Skeletal muscle cell (primary cell): ENCODE data around the gene SGTA.

Experiments used
- DNase-seq: peaks from one replicate; pipeline ENCODE4 v3.0.0-alpha.2; 2010; ENCODE audit warnings: low read depth
- H3K4me3 ChIP-seq: 2 replicates; pipeline ENCODE4 v1.5.1; 2011; ENCODE audit warnings: low read depth, mild to moderate bottlenecking, control low read depth, low read length, moderate library complexity

The SGTA gene

DNA sequence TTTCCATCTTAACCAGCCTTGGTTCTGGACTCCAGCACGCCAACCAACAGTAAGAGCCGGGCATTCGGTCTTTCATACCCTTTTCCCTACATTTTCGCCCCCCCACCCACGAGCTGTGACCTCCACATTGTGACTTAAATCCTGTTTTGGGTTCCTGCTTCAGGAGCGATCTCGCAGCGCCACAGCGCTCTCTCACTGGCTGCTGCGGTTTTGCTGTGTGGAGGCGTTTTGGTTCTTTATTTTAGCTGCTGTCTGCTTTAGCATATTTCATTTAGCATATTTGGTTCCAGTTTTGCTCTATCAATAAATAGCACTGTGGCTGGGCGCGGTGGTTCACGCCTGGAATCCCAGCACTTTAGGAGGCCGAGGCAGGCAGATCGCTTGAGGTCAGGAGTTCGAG is 23.7 kb downstream of the SGTA start:
- no peak for DNase-seq

DNA sequence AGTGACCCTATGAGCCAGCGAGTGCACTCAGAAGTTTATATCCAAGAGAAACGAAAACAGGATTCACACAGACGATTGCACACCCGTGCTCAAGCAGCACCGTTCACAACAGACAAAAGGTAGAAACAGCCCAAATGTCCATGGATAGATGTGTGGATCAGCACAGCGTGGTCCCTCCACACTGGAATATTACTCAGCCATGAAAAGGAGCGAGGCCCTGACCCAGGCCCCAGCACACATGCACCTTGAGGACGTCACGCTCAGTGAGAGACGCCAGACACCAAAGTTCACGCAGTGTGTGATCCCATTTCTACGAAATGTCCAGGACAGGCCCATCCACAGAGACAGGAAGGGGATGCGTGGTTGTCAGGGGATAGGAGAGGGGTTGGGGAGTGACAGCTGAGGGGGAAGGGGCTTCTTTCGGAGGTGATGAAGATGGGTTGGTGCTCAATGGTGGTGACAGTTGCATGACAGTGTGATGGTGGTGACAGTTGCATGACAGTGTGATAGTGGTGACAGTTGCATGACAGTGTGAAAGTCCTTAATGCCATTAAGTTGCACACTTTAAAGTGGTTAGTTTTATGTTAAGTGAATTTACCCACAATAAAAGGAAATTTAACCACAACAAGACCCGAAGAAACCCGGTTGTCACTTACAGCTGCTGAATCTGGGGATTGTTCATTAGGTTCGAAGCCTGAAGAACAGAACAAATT is 24.3 kb downstream of the SGTA start:
- no peak for DNase-seq
- no peak overlapping the region for H3K4me3 ChIP-seq

More for the DNA sequence above, 23.7 kb downstream of the SGTA start:
- H3K4me3 ChIP-seq = no peak overlapping the region

DNA sequence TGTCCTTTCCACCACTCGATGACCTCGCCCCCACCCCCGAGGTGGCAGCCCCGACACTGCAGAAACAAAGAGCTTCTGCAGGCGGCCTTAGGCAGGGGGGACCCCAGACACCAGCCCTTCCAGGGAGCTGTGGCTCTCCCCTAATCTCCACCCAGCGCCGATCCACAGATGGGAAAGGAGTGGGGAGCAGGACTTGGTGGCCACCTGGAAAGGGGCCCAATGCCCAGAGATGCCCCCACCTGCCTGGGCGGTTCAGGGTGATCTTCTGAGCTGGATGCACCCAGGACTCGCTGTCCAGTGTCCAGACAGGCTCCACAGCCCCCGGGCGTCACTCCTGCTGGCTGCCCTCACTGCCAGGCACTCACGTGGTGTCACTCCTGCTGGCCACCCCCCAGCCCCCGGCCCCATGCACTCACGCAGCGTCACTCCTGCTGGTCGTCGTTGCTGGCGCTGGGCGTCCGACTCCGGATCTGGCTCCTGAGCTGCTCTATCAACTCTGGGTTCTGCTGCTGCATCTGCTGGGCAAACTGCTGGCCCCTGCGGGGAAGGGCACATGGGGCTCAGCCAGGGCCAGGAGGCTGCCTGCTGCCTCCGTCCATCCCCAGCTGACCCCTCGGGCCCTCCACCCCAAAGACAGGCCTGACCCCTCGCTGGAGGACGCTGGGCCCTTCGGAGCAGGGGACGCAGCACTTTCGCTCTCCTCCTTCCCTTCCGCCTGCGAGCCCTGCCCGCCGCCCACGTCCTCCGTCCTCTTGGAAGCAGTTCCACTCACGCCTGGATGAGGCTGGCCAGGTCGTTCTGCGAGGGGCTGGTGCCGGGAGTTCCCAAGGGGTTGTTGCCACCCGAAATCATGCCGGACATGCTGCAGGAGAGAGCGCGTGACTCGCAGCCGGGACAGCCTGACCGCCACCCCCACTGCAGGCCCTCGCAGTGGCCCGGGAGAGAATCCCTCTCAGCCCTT is 25.9 kb downstream of the SGTA start:
- DNase-seq = no peak
- H3K4me3 ChIP-seq = no peak overlapping the region

DNA sequence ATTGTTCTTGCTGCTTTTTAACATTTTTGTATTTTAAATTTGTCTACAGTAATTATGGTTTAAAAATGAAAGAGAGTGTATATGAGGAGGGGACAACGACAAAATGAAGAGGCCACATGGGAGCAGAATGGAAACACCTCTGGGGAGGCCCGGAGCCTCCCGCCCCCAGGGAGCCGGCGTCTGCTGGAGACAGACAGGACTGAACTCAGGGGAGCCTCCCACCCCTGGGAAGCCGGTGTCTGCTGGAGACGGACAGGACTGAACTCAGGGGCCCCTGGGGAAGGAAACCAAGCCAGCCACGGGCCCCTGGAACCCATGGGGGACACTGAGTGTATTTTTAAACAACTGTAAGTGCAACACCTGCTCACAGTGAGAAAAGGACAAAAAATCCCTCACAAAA is 26.6 kb downstream of the SGTA start:
- no peak overlapping the region for H3K4me3 ChIP-seq
- DNase-seq = no peak

DNA sequence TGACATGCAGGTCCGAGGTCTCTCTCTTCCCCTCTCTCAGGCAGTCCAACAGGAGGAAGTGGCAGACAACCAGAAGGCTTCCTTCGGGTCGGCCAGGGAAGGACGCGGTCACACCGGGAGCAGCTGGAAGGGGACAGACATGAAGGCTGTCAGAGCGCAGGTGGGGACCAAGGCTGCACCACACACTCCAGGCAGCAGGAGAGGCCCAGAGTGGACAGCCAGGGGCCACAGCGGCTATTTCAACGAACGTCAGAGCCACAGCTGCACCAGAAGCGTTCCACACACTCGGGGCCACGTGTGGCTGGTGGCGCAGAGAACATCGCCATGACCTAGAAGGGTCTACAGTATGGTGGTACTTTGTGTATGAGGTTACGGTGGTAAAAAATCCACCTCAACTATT is 27.3 kb downstream of the SGTA start:
- DNase-seq = no peak
- no peak overlapping the region for H3K4me3 ChIP-seq

DNA sequence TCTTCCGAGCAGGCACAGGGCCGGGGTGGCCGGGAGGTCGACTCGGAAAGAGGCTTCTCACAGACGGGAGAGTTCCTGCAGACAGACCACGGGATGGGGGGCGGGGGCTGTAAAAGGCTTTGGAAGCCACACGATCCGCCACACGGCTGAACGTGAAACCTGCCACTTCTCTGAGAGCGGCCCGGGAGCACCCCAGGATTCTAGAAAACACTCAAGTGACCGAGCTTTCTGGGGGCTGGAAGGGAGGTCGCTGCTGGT is 27.7 kb downstream of the SGTA start:
- DNase-seq = no peak
- H3K4me3 ChIP-seq = no peak overlapping the region

DNA sequence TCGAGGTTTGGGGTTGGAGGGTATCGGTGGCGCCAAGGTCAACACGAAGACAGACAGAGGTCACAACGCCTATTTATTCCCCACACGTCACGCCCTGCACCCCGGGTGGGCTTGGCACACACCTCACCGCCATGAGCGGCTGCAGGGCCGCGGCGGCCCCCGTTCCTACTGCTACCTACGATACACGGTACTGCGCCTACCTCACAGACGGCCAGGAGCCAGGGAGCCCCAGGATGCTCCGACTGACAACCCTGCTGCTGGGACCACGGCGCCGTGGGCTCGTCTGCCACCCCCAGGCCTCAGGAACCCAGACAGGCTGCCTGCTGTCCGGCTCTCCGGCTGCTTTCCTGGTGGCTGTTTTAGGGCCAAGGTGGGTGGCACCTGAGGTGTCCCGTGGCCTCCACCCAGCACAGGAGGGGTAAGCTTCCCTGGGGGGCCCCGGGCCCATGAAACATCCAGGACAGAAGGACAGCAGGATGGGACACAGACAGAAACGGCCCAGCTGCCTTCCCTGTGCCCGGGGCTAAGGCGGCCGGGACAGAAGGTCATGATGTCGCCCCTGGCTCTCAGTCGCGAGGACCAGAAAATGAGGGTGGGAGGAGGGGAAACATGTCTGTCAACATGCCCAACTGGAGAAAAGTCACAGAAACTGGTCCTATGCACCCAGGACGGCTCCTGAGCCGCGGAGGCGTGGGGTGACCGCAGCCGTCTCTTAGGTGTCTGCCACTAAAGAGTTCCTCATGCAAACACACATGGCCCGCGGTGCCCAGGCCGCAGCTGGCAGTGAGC is 28.2 kb downstream of the SGTA start:
- H3K4me3 ChIP-seq = no peak overlapping the region

DNA sequence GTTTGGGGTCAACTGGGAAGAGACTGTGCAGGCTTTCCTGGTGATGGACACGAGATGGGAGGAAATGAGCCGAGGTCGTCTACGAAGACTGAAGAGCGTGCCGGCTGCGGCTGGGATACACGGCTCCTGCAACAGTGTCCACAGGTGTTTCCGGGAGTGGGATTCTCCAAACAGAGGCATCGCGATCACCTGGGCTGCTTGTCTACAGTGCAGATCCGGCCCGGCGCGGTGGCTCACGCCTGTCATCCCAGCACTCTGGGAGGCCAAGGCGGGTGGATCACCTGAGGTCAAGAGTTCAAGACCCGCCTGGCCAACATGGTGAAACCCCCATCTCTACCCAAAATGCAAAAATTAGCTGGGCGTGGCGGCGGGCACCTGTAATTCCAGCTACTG is 31.6 kb downstream of the SGTA start:
- DNase-seq = no peak
- no peak overlapping the region for H3K4me3 ChIP-seq

More for the DNA sequence above, 28.2 kb downstream of the SGTA start:
- no peak for DNase-seq

DNA sequence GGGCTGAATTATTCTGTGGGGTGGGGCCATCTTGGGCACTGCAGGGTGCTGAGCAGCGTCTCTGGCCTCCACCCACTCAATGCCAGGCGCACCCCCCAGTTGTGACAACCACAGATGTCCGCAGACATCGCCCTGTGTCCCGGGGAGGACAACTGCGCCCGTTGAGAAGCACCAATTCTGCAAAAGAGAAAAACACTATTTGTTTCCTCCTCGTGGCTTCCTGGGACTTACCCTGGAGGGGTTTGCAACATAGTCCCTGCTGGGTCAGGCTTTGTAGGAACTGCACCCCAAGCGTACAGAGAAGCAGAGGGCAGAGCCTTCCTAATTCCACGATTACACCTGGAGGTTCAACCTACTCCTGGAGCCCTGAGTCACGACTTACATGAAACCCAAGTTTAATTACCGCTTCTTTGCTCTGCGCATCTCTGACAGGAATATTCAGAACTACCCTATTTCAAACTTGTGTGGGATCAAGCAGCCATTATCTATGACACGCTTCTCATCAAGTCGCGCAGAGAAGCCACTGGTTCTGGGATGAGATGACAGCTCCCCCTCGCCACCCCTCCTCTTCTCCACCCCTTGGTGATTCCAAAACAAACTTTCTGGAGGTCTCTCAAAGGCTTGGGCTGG is 32.1 kb downstream of the SGTA start:
- H3K4me3 ChIP-seq = no peak overlapping the region

DNA sequence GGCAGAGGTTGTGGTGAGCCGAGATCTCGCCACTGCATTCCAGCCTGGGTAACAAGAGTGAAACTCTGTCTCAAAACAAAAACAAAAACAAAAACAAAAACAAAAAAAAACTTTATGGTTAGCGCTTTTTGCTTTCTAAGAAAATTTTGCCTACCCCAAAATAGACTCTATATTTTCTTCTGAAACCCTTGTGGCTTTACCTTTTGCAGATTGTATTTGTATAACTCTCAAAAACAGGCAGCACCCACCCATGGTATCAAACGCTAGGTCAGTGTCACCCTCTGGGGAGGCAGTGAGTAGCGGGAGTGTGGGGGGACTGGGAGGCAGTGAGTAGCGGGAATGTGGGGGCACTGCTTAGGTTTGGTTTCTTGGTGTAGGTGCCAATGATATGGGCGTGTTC is 35.7 kb downstream of the SGTA start:
- DNase-seq = no peak
- H3K4me3 ChIP-seq = no peak overlapping the region

More for the DNA sequence above, 32.1 kb downstream of the SGTA start:
- no peak for DNase-seq

DNA sequence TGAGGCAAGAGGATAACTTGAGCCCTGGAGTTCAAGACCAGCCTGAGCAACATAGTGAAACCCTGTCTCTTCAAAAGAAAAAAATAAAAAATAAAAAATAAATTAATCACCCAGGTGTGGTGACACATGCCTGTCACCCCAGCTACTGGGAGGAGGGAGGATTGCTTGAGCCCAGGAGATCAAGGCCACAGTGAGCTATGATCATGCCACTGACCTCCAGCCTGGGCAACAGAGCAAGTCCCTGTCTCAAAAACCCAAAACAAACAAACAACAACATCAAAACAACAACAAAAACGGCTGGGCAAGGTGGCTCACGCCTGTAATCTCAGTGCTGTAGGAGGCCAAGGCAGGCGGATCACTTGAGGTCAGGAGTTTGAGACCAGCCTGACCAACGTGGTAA is 39.0 kb downstream of the SGTA start:
- DNase-seq = no peak
- H3K4me3 ChIP-seq = no peak overlapping the region

DNA sequence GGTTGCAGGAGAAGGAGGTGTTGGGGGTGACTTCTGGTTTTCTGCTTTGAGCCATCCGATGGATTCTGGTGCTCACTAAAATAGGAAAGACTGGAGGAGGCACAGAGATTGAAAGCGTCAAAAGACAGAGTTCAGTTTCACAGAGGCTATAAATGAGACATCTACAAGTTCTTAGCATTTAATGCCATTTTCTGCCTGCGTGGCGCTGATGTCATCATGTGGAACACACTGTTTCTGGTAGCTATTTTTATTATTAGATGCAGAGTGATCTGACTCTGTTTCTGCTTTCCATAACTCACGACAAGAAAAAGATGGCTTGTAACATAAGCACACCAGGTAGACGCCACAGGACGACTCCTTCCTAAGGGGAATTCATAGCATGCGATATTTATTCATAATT is 40.0 kb downstream of the SGTA start:
- H3K4me3 ChIP-seq = no peak overlapping the region
- no peak for DNase-seq

DNA sequence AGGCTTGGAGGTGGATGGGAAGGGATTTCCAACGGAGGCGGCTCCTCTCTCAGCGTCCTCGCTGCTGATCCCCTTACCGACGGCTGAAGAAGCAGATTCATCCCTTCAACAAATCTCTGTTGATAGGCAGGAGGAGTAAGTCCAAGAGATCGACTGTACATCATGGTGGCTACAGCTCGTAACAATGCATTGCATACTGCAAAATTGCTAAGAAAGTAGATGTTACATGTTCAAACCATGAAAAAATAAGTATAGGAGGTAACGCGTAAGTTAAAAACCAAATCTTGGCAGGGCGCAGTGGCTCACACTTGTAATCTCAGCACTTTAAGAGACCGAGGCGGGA is 42.8 kb downstream of the SGTA start:
- no peak for DNase-seq
- no peak overlapping the region for H3K4me3 ChIP-seq

DNA sequence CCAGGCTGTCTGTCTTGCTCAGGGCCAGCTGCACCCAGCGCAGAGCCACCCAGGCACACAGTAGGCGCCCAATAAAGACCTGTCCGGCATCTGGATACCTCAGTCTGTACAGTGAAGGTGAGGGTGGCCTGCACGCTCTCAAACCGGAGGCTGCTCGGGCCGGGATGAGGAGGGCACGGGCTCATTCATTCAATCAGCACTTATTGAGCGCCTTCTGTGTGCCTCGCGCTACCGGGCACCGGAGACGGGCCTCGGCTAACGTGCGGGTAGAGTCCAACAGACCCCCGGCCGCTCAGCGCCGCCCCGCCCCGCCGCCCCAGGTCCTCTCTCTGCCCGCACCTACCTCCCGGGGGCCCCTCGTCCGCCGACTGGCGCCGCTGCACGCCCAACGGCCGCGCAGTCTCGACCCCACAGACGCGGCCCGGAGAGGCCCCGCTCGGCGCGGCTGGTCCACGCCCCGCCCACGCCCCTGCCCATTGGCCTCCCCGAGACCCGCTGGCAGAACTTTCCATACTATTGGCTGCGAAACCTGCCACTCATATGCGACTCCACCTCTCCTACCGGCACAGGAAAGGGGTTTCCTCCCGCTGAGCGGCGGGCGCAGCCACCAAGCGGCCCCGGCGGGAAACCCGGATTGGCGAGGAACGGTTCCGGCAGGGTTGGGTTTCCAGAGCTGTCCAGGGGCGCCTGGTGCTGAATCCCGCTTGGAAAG is 43.3 kb downstream of the SGTA start, which contains the start of gene SLC39A3:
TSS of gene SLC39A3 (minus strand) at position 416 of the 712 bp plus-strand sequence. CDS start 2,760 bp downstream, outside the sequence.
- peak within 1 kb of the TSS; percentile 83 for H3K4me3 ChIP-seq
- peak; percentile 94 for DNase-seq

DNA sequence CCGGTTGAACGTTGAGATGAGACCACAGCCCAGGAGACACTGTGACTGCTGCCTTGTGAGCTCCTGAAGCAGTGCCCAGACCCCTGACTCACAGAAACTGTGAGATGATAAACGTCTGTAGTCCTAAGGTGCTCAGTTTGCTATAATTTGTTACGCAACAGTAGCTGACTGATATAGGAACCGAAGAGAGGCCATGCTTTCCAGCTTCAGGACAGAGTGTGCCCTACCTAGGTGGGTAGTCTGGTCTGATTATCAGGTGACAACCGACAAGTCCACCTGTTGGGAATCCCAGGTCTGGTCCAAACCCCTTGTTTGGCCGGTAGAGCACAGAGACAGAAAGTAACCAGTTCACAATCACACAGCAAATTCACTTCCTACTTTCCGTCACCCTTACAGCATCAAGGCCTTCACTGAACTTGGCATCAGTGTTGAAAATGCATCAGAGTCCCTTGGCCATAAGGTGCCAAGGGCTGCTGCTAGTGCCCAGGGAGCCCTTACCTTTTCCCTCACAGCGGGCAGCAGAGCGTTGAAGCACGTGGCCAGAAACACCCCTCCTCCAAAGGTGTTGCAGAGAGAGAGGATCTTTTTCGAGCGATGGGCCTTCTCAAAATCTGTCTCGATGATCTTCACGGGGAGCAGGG is 46.4 kb downstream of the SGTA start:
- no peak for DNase-seq
- H3K4me3 ChIP-seq = no peak overlapping the region

DNA sequence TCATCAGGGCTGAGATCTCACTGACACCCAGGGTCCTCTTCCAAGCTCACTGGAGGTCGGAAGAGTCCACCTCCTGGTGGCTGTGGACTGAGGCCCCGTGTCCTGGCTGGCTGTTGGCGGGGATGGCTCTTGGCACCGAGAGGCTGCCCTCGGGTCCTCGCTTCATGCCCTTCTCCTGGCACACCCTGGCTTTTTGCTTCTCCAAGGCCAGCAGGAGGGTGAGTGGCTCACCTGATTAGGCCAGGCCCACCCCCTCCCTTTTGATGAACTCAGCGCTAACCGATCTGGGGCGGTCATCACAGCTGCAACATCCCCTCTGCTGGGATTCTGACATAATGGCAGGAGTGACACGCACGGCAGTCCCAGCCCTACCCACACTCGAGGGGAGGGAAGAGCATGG is 47.7 kb downstream of the SGTA start:
- DNase-seq = no peak
- no peak overlapping the region for H3K4me3 ChIP-seq

DNA sequence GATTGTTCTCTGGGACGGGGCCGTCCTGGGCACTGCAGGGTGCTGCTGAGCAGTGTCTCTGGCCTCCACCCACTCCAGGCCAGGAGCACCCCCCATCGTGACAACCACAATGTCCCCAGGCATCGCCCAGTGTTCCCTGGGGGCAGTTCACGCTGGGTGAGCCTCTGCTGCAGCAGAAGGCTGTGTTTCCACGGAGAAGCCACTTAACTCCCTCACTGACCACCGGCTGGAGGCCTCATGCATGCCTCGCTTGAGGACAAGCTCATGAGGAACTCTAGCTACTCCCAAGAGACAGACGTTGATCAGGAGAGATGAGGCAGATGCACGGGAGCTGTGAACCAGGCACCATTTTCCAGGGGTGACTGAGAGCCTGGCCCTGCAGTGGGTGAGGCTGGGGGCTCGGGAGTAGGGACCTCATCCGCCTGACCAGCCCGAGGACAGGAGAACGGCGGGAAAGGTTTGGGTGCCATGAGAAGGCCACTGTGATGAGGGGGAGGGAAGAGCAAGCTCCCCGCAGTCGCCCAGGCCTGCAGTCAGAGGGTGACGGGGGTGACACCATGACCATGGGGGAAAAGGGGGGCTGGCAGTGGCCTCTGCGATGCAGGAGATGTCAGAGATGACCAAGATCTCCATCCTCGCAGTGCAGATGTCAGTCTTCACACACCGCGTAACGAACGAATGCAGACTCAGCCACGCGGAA is 48.3 kb downstream of the SGTA start:
- no peak overlapping the region for H3K4me3 ChIP-seq
- DNase-seq = no peak

DNA sequence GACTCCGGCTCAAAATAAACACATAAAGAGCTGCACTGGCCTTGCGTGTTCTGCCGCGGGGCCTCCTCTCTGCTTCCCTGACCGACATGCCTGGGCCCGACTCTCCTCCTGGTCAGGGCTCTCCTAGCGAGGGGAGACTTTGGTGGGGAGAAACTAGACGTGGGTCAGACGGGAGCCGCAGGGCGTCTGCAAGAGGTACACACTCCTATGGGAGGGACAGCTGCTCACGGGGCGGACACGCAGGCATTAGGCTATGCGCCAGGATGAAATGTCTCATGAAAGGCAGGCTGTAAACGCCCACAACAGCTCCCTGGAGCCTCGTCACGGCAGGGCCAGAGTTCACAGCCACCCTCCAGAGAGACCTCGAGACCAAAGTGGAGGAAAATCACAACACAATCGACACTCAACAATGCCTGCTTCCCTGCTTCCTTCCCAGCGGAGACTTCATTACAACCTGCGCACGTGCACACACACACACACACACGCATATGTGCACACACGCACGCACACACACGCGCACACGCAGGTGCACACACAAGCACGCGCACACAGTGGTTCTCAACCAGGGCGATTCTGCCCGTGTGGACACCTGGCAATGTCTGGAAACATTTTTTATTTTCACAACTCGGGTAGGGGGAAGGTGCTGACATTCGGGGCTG is 49.0 kb downstream of the SGTA start:
- no peak overlapping the region for H3K4me3 ChIP-seq
- no peak for DNase-seq
